ENCODE results near the gene CCDC51. TPM values are rescaled to one million over a fixed set of nuclear protein-coding genes. Genes with fewer than 3 reads are reported as not detected.

Gene CCDC51
- total and polyA plus RNA-seq, 2 of the 13 experiments (the other 11 are each of a cell fraction or from before 2014, with no cell fraction given): 18.1 to 29.4 TPM

- TF ChIP-seq ZNF180 (CRISPR knock-in tag; IDR thresholded peaks at IDR 0.05; ENCODE audit: borderline replicate concordance, low read depth): no peak
- TF ChIP-seq, protein P1, sequence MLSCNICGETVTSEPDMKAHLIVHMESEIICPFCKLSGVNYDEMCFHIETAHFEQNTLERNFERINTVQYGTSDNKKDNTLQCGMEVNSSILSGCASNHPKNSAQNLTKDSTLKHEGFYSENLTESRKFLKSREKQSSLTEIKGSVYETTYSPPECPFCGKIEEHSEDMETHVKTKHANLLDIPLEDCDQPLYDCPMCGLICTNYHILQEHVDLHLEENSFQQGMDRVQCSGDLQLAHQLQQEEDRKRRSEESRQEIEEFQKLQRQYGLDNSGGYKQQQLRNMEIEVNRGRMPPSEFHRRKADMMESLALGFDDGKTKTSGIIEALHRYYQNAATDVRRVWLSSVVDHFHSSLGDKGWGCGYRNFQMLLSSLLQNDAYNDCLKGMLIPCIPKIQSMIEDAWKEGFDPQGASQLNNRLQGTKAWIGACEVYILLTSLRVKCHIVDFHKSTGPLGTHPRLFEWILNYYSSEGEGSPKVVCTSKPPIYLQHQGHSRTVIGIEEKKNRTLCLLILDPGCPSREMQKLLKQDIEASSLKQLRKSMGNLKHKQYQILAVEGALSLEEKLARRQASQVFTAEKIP (CRISPR knock-in tag; IDR thresholded peaks at IDR 0.05; ENCODE audit: borderline replicate concordance): no peak
- TF ChIP-seq, protein P2, sequence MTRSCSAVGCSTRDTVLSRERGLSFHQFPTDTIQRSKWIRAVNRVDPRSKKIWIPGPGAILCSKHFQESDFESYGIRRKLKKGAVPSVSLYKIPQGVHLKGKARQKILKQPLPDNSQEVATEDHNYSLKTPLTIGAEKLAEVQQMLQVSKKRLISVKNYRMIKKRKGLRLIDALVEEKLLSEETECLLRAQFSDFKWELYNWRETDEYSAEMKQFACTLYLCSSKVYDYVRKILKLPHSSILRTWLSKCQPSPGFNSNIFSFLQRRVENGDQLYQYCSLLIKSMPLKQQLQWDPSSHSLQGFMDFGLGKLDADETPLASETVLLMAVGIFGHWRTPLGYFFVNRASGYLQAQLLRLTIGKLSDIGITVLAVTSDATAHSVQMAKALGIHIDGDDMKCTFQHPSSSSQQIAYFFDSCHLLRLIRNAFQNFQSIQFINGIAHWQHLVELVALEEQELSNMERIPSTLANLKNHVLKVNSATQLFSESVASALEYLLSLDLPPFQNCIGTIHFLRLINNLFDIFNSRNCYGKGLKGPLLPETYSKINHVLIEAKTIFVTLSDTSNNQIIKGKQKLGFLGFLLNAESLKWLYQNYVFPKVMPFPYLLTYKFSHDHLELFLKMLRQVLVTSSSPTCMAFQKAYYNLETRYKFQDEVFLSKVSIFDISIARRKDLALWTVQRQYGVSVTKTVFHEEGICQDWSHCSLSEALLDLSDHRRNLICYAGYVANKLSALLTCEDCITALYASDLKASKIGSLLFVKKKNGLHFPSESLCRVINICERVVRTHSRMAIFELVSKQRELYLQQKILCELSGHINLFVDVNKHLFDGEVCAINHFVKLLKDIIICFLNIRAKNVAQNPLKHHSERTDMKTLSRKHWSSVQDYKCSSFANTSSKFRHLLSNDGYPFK (CRISPR knock-in tag; IDR thresholded peaks at IDR 0.05; ENCODE audit: borderline replicate concordance): no peak
- TF ChIP-seq ZFYVE20 (CRISPR knock-in tag; IDR thresholded peaks at IDR 0.05; ENCODE audit: borderline replicate concordance, low read depth): no peak
- no peak for TF ChIP-seq ZNF235 (CRISPR knock-in tag; IDR thresholded peaks at IDR 0.05; ENCODE audit: borderline replicate concordance)
- peak; percentile 7; the same call in 1 of the 2 replicates for TF ChIP-seq RFXAP (CRISPR knock-in tag; IDR thresholded peaks at IDR 0.05; ENCODE audit: borderline replicate concordance)
- TF ChIP-seq ZNF530 (CRISPR knock-in tag; IDR thresholded peaks at IDR 0.05; ENCODE audit: low read depth): no peak
- TF ChIP-seq SUZ12 (IDR thresholded peaks at IDR 0.05; ENCODE audit: low read depth, low read length): no peak
- TF ChIP-seq NFRKB (IDR thresholded peaks at IDR 0.05): no peak
- no peak for TF ChIP-seq NR2C2 (CRISPR knock-in tag; IDR thresholded peaks at IDR 0.05; ENCODE audit: borderline replicate concordance)
- TF ChIP-seq, protein P3, sequence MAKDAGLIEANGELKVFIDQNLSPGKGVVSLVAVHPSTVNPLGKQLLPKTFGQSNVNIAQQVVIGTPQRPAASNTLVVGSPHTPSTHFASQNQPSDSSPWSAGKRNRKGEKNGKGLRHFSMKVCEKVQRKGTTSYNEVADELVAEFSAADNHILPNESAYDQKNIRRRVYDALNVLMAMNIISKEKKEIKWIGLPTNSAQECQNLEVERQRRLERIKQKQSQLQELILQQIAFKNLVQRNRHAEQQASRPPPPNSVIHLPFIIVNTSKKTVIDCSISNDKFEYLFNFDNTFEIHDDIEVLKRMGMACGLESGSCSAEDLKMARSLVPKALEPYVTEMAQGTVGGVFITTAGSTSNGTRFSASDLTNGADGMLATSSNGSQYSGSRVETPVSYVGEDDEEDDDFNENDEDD (CRISPR knock-in tag; IDR thresholded peaks at IDR 0.05; ENCODE audit: borderline replicate concordance): no peak
- no peak for TF ChIP-seq ZNF138 (CRISPR knock-in tag; IDR thresholded peaks at IDR 0.05; ENCODE audit: low read depth)
- TF ChIP-seq ZSCAN29 (CRISPR knock-in tag; conservative IDR thresholded peaks at IDR 0.05): no peak
- TF ChIP-seq AGO2 (optimal IDR thresholded peaks at IDR 0.05; ENCODE audit: low read depth, low read length): peak; percentile 54
- TF ChIP-seq ZNF24 (IDR thresholded peaks at IDR 0.05): no peak
- no peak for TF ChIP-seq MTA1 (CRISPR knock-in tag; IDR thresholded peaks at IDR 0.05; ENCODE audit: borderline replicate concordance)
- no peak for TF ChIP-seq NCOR1 (IDR thresholded peaks at IDR 0.05; ENCODE audit: borderline replicate concordance, low read length)
- no peak for TF ChIP-seq RNF219 (CRISPR knock-in tag; IDR thresholded peaks at IDR 0.05)
- TF ChIP-seq POLR2AphosphoS5 (IDR thresholded peaks at IDR 0.05; ENCODE audit: low read depth, low read length): peak; percentile 50
- no peak for TF ChIP-seq ZNF234 (CRISPR knock-in tag; conservative IDR thresholded peaks at IDR 0.05)
- no peak for TF ChIP-seq RFX3 (CRISPR knock-in tag; IDR thresholded peaks at IDR 0.05)
- TF ChIP-seq DMAP1 (CRISPR knock-in tag; IDR thresholded peaks at IDR 0.05): no peak
- TF ChIP-seq ZNF354B (CRISPR knock-in tag; IDR thresholded peaks at IDR 0.05): no peak
Measured at GRCh38 chr3:48399387-48400172, 40.3 kb downstream of the CCDC51 start (continued).

Data from HepG2 (cell line).